ENCODE measurements around the gene LYRM9. TPM values are rescaled to one million over a fixed set of nuclear protein-coding genes. Genes with fewer than 3 reads are reported as not detected.

The LYRM9 gene
- total and polyA plus RNA-seq, 9 of the 15 experiments (the other 6 are each of a cell fraction or from before 2014, with no cell fraction given) = 0.98 to 4.7 (median 1.8) TPM

GRCh38 chr17:27872776-27873175, 20.4 kb downstream of the LYRM9 start:
- 4% methylated on average over 3 of the region's 3 CpGs for WGBS (ENCODE audit: insufficient coverage, low coverage, missing lambda C conversion rate)
- BruUV-seq (replicated peaks) = no TSS peak
- H3K4me2 ChIP-seq (ENCODE audit: insufficient read depth, low read length) = no peak overlapping the region
- in situ Hi-C loops (cut with MboI) (no loop called here), intact Hi-C loops (cut with micrococcal nuclease) (no loop called here)
- no peaks in the 10 kb centered on the region for H3K4me1 ChIP-seq (replicated peaks in 1 of 2; ENCODE audit: control insufficient read depth in 2 of 2, insufficient read depth in 2 of 2, low read length in 2 of 2)
- ATAC-seq (no peak), FAIRE-seq (no peak), DNase-seq (ENCODE audit: extremely low read depth in 1 of 4, low spot score in 3 of 4) (no peak)
- no peak overlapping the region for H2AFZ ChIP-seq (ENCODE audit: low read depth, low read length)
- no peaks in the 10 kb centered on the region for H4K20me1 ChIP-seq (replicated peaks; ENCODE audit: control insufficient read depth, insufficient read depth, low read length)
- H3K27me3 ChIP-seq (ENCODE audit: control insufficient read depth in 2 of 2, insufficient read depth in 2 of 2, low read length in 2 of 2) = peaks cover 27 to 36% of the 10 kb centered on the region in 2 experiments
- H3K9me3 ChIP-seq (replicated peaks; ENCODE audit: control insufficient read depth, insufficient read depth, low read depth, low read length) = no peaks in the 10 kb centered on the region
- TF ChIP-seq ZNF277 (CRISPR knock-in tag; IDR thresholded peaks at IDR 0.05; ENCODE audit: borderline replicate concordance) (no peak), KDM1A (IDR thresholded peaks at IDR 0.05) (no peak), ZNF224 (CRISPR knock-in tag; IDR thresholded peaks at IDR 0.05) (no peak), CREM (IDR thresholded peaks at IDR 0.05; ENCODE audit: low read depth) (no peak), MCM5 (IDR thresholded peaks at IDR 0.05; ENCODE audit: low read depth) (no peak), NCOA4 (IDR thresholded peaks at IDR 0.05; ENCODE audit: partially characterized antibody) (no peak), ZNF639 (CRISPR knock-in tag; conservative IDR thresholded peaks at IDR 0.05 in 1 of 2, IDR thresholded peaks at IDR 0.05 in 1 of 2) (no peak)
- POLR2A ChIA-PET = no interaction called here
- H3K9ac ChIP-seq (ENCODE audit: insufficient read depth in 1 of 2, low read depth in 2 of 2, low read length in 2 of 2) = no peak overlapping the region
- no peak overlapping the region for H3K4me3 ChIP-seq
- H3K79me2 ChIP-seq (ENCODE audit: control insufficient read depth, insufficient read depth, low read length) = no peaks in the 10 kb centered on the region
- no peak overlapping the region for H3K27ac ChIP-seq (ENCODE audit: extremely low read depth, low read depth, low read length)
- CTCF ChIA-PET (ENCODE audit: low intra/inter-chr PET ratio) = no interaction called here
- H3K36me3 ChIP-seq (ENCODE audit: control insufficient read depth, insufficient read depth, low read length) = no peaks in the 10 kb centered on the region
- no peaks in the 10 kb centered on the region for H3K9me1 ChIP-seq (ENCODE audit: control insufficient read depth, insufficient read depth, low read length)

Data from K562 (cell line).